ENCODE data around the gene FNDC5. TPM values are rescaled to one million over a fixed set of nuclear protein-coding genes. Genes with fewer than 3 reads are reported as not detected.

Gene FNDC5
- total and polyA plus RNA-seq, 9 donors: 155 to 265 (median 225) TPM

DNA sequence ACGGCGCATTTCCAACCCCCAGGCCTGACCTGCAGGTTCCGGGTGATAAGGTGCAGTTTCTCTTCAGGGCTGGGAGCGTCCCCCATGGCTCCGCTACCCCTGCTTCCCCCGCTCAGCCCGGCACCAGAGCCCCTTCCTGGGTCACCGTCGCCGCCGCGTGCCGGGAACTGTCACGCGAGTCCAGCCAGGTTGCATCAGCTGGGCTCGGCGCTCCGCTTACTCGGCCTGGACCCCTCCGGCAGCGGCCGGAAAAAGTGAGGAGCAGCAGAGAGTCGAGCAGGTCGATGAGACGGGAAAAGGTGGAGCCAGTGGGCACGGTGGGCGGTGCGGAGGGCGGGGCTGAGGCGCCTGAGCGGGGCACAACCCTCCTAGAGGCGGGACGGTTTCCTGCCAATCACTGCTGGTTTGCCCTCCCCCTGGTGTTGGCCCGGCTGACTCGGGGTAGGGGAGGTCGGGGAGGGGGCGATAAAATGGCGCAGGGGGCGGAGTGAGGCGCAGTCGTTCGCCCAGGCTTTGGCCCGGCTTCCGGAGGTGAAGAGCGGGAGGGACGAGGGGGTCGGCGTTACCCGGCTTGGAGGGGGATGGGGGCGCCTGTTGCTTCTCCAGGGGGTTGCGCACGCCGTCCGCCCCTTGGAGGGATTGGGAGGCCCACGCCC is 53.4 kb downstream of the FNDC5 start, which contains the start of the genes S100PBP and YARS1:
TSS of gene S100PBP (plus strand) at position 495 of the 656 bp plus-strand sequence. CDS start 8,447 bp downstream, outside the sequence.
TSS of gene YARS1 (minus strand) at position 200 of the 656 bp plus-strand sequence. CDS start at position 86, 114 bp downstream.
- DNase-seq: peak; percentile 99
- H3K4me1 ChIP-seq (ENCODE audit: control insufficient read depth, insufficient read depth, low read length): peaks cover 17% of the 10 kb centered on the region
- under 1% methylated on average over 43 of the region's 55 CpGs for WGBS (ENCODE audit: insufficient coverage)
- H3K27me3 ChIP-seq (ENCODE audit: control insufficient read depth, insufficient read depth, low read length): no peaks in the 10 kb centered on the region
- H3K36me3 ChIP-seq (ENCODE audit: control insufficient read depth, insufficient read depth, low read length): no peaks in the 10 kb centered on the region
- no peaks in the 10 kb centered on the region for H3K9me3 ChIP-seq (replicated peaks; ENCODE audit: control insufficient read depth, low read depth, low read length)
- H3K27ac ChIP-seq (ENCODE audit: low read length): peak within 1 kb of the TSS; percentile 98
- peak within 1 kb of the TSS; percentile 99 for H3K4me3 ChIP-seq (ENCODE audit: low read length)

DNA sequence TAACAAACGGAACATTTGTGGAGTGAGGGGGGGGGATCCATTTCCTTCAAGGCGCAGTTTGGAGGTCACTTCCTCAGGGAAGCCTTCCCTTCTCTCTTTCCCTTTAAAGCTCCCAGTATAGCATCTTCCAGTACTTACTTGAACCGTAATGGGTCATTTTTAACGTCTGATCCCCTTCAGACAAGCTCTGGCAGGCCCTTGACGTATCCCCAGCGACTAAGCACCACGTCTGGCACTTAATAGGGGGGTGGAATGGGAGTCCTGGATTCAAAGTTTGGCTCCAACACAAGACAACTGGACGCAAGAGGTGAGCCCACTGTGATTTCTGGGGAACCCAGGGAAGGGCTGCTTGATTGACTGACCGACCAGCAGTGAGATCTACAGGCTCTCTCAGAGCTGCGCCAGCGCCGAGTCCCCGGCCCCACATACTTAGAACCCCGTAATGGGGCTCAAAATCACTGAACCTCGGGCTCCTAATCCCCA is 54.0 kb downstream of the FNDC5 start:
- WGBS (ENCODE audit: insufficient coverage): 0% methylated on average over 10 of the region's 15 CpGs
- Histone ChIP-seq H3K4me3 (ENCODE audit: low read length) (peak overlapping the region; percentile 99), H3K27ac (ENCODE audit: low read length) (peak overlapping the region; percentile 96), H3K27me3 (ENCODE audit: control insufficient read depth, insufficient read depth, low read length) (no peaks in the 10 kb centered on the region), H3K36me3 (ENCODE audit: control insufficient read depth, insufficient read depth, low read length) (no peaks in the 10 kb centered on the region), H3K9me3 (replicated peaks; ENCODE audit: control insufficient read depth, low read depth, low read length) (no peaks in the 10 kb centered on the region), H3K4me1 (ENCODE audit: control insufficient read depth, insufficient read depth, low read length) (peaks cover 17% of the 10 kb centered on the region)
- peak; percentile 57 for DNase-seq

DNA sequence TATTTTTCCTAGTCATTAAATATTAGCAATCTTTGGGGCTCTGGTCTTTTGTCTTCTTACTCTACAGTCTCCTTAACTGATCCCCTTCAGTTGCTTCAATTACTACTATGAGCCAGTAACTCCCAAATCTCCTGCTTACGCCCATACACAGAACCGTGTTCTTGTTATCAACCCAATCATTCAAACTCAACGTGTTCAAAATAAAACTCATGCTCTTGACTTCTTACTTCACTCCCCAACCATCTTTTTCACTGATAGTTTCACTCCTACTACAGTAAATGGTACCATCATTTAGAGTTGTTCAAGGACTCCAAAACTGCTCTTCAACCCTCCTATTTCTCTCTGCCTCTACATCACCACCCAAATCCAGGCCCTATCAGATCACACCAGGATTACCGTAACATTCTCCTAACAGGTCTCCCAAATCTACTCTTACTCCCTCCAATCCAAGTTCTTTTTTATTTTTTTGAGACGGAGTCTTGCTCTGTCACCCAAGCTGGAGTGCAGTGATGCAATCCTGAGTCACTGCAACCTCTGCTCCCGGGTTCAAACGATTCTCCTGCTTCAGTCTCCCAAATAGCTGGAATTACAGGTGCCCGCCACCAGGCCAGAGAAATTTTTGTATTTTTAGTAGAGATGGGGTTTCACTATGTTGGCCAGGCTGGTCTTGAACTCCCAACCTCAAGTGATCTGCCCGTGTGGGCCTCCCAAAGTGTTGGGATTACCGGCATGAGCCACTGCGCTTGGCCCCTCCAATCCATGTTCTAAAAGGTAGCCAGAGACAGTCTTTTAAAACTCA is 56.6 kb downstream of the FNDC5 start:
- 94% methylated on average over 7 of the region's 11 CpGs for WGBS (ENCODE audit: insufficient coverage)
- Histone ChIP-seq H3K4me1 (ENCODE audit: control insufficient read depth, insufficient read depth, low read length) (peaks cover 15% of the 10 kb centered on the region), H3K27ac (ENCODE audit: low read length) (no peak overlapping the region), H3K9me3 (replicated peaks; ENCODE audit: control insufficient read depth, low read depth, low read length) (no peaks in the 10 kb centered on the region), H3K4me3 (ENCODE audit: low read length) (no peak overlapping the region), H3K36me3 (ENCODE audit: control insufficient read depth, insufficient read depth, low read length) (peaks cover 21% of the 10 kb centered on the region), H3K27me3 (ENCODE audit: control insufficient read depth, insufficient read depth, low read length) (no peaks in the 10 kb centered on the region)
- no peak for DNase-seq

Other genes starting within 250 kb of the FNDC5 start
- gene ZBTB8OS, start 220.4 kb downstream of the FNDC5 start, total RNA-seq: 30.2 TPM
- 10 to 100 TPM; 20.6 to 27.1 (median 23.7) TPM for gene ZBTB8OS, start 220.4 kb downstream of the FNDC5 start, polyA plus RNA-seq (ENCODE audit: insufficient read depth in 1 of 8, insufficient read length in 8 of 8, low replicate concordance in 1 of 8)
- gene RBBP4, start 219.7 kb downstream of the FNDC5 start, total RNA-seq: 97.2 TPM
- 100 to 1,000 TPM; 132 to 175 (median 145) TPM for gene RBBP4, start 219.7 kb downstream of the FNDC5 start, polyA plus RNA-seq (ENCODE audit: insufficient read depth in 1 of 8, insufficient read length in 8 of 8, low replicate concordance in 1 of 8)
- 46.3 TPM for gene SYNC, start 168.1 kb downstream of the FNDC5 start, total RNA-seq
- gene SYNC, start 168.1 kb downstream of the FNDC5 start, polyA plus RNA-seq (ENCODE audit: insufficient read depth in 1 of 8, insufficient read length in 8 of 8, low replicate concordance in 1 of 8): 10 to 100 TPM; 24.2 to 38.3 (median 33.2) TPM
- 35.3 TPM for gene YARS1, start 53.6 kb downstream of the FNDC5 start, total RNA-seq
- gene YARS1, start 53.6 kb downstream of the FNDC5 start, polyA plus RNA-seq (ENCODE audit: insufficient read depth in 1 of 8, insufficient read length in 8 of 8, low replicate concordance in 1 of 8): 10 to 100 TPM; 39.8 to 56.7 (median 43.9) TPM
- gene S100PBP, start 53.3 kb downstream of the FNDC5 start, total RNA-seq: 22.8 TPM
- 10 to 100 TPM; 16.9 to 26.6 (median 22.7) TPM for gene S100PBP, start 53.3 kb downstream of the FNDC5 start, polyA plus RNA-seq (ENCODE audit: insufficient read depth in 1 of 8, insufficient read length in 8 of 8, low replicate concordance in 1 of 8)
- gene HPCA, start 15.6 kb upstream of the FNDC5 start, total RNA-seq: 0.35 TPM
- gene HPCA, start 15.6 kb upstream of the FNDC5 start, polyA plus RNA-seq (ENCODE audit: insufficient read depth in 1 of 8, insufficient read length in 8 of 8, low replicate concordance in 1 of 8): under 1 TPM; 0.12 to 0.87 (median 0.41) TPM
- 5.2 TPM for gene TMEM54, start 30.5 kb upstream of the FNDC5 start, total RNA-seq
- 10 to 100 TPM in 2 of 8 donors, 1 to 10 TPM in 6; 4.7 to 12.2 (median 6.5) TPM for gene TMEM54, start 30.5 kb upstream of the FNDC5 start, polyA plus RNA-seq (ENCODE audit: insufficient read depth in 1 of 8, insufficient read length in 8 of 8, low replicate concordance in 1 of 8)
- gene RNF19B, start 93.9 kb upstream of the FNDC5 start, total RNA-seq: 6.8 TPM
- 10 to 100 TPM in 4 of 8 donors, 1 to 10 TPM in 4; 8.8 to 11.1 (median 10.0) TPM for gene RNF19B, start 93.9 kb upstream of the FNDC5 start, polyA plus RNA-seq (ENCODE audit: insufficient read depth in 1 of 8, insufficient read length in 8 of 8, low replicate concordance in 1 of 8)
- gene AK2, start 166.0 kb upstream of the FNDC5 start, total RNA-seq: 123 TPM
- gene AK2, start 166.0 kb upstream of the FNDC5 start, polyA plus RNA-seq (ENCODE audit: insufficient read depth in 1 of 8, insufficient read length in 8 of 8, low replicate concordance in 1 of 8): 100 to 1,000 TPM; 116 to 155 (median 127) TPM
- gene AZIN2, start 210.2 kb upstream of the FNDC5 start, total RNA-seq: 5.3 TPM
- gene AZIN2, start 210.2 kb upstream of the FNDC5 start, polyA plus RNA-seq (ENCODE audit: insufficient read depth in 1 of 8, insufficient read length in 8 of 8, low replicate concordance in 1 of 8): 1 to 10 TPM; 3.8 to 6.4 (median 5.7) TPM